Astrocyte (in vitro differentiated cells and primary cell): ENCODE results near the gene NFATC1. TPM values are rescaled to one million over a fixed set of nuclear protein-coding genes. Genes with fewer than 3 reads are reported as not detected.

Experiments used
- DNase-seq: peaks from one replicate; pipeline ENCODE4 v3.0.0-alpha.2; 2010; ENCODE audit warnings: low read depth
- FAIRE-seq: peaks from 2 replicates; lab custom pipeline; 2011; peaks lifted over from hg19 to GRCh38; lab: Jason Lieb, UNC
- H2AFZ ChIP-seq: 2 replicates; pipeline ENCODE4 v1.6.0; 2012; ENCODE audit warnings: low read depth, low read length, inconsistent platforms
- H3K27ac ChIP-seq: 2 replicates; pipeline ENCODE4 v1.5.1; 2011; ENCODE audit warnings: low read depth, low read length, inconsistent platforms
- H3K27me3 ChIP-seq: 2 replicates; pipeline ENCODE4 v1.6.0; 2011; ENCODE audit warnings: low read length, inconsistent platforms; ENCODE audit not compliant: insufficient read depth
- H3K36me3 ChIP-seq: 2 replicates; pipeline ENCODE4 v1.5.1; 2011; ENCODE audit warnings: low read length, inconsistent platforms; ENCODE audit not compliant: insufficient read depth
- H3K4me1 ChIP-seq: 2 replicates; pipeline ENCODE4 v1.5.1; 2011; ENCODE audit warnings: low read length, inconsistent platforms; ENCODE audit not compliant: insufficient read depth
- H3K4me2 ChIP-seq: 2 replicates; pipeline ENCODE4 v1.6.0; 2012; ENCODE audit warnings: low read length, inconsistent platforms
- H3K4me3 ChIP-seq: 2 replicates; pipeline ENCODE4 v1.5.1; 2011; ENCODE audit warnings: low read depth, mild to moderate bottlenecking, low read length, inconsistent platforms; ENCODE audit not compliant: insufficient read depth
- H3K79me2 ChIP-seq: 2 replicates; pipeline ENCODE4 v1.6.0; 2012; ENCODE audit warnings: mild to moderate bottlenecking, low read length, inconsistent platforms; ENCODE audit not compliant: insufficient read depth
- H3K9ac ChIP-seq: 2 replicates; pipeline ENCODE4 v1.6.0; 2012; ENCODE audit warnings: mild to moderate bottlenecking, low read length, inconsistent platforms
- H3K9me3 ChIP-seq: 2 replicates; pipeline ENCODE4 v1.5.1; 2012; ENCODE audit warnings: low read depth, mild to moderate bottlenecking, low read length, inconsistent platforms; ENCODE audit not compliant: insufficient read depth
- H4K20me1 ChIP-seq: 2 replicates; pipeline ENCODE4 v1.6.0; 2012; ENCODE audit warnings: low read length, inconsistent platforms; ENCODE audit not compliant: insufficient read depth
- H3K27ac Mint-ChIP-seq: one replicate; pipeline ENCODE4 v1.8.0; 2021; ENCODE audit warnings: mild to moderate bottlenecking, mixed read lengths; ENCODE audit not compliant: unreplicated experiment
- H3K27me3 Mint-ChIP-seq: one replicate; pipeline ENCODE4 v1.8.0; 2021; ENCODE audit warnings: low read depth, mixed read lengths; ENCODE audit not compliant: unreplicated experiment
- H3K36me3 Mint-ChIP-seq: one replicate; pipeline ENCODE4 v1.8.0; 2021; ENCODE audit warnings: low read depth, mixed read lengths; ENCODE audit not compliant: unreplicated experiment
- H3K4me1 Mint-ChIP-seq: one replicate; pipeline ENCODE4 v1.8.0; 2021; ENCODE audit warnings: low read depth, mixed read lengths; ENCODE audit not compliant: unreplicated experiment
- H3K4me3 Mint-ChIP-seq: one replicate; pipeline ENCODE4 v1.8.0; 2021; ENCODE audit warnings: mild to moderate bottlenecking, moderate library complexity, mixed read lengths; ENCODE audit not compliant: unreplicated experiment
- H3K9me3 Mint-ChIP-seq: one replicate; pipeline ENCODE4 v1.8.0; 2021; ENCODE audit warnings: mild to moderate bottlenecking, mixed read lengths; ENCODE audit not compliant: unreplicated experiment
- EZH2 ChIP-seq: IDR thresholded peaks from 2 replicates; pipeline ENCODE4 v1.6.1; 2012; ENCODE audit warnings: mild to moderate bottlenecking, low read length, inconsistent platforms; ENCODE audit not compliant: insufficient read depth
- total RNA-seq: library from RNA; stranded (reverse); gene quantifications from 2 replicates; pipeline ENCODE4 v1.2.1, GENCODE V29; 2021
- TF ChIP-seq, protein P1 (sequence below): IDR thresholded peaks from 2 replicates; pipeline ENCODE4 v1.5.1; 2011; ENCODE audit warnings: low read depth, mild to moderate bottlenecking, inconsistent platforms, low read length, moderate library complexity; ENCODE audit not compliant: insufficient read depth

NFATC1 gene
- total RNA-seq, 1 donor from 2014 or later = 11.0 TPM

DNA sequence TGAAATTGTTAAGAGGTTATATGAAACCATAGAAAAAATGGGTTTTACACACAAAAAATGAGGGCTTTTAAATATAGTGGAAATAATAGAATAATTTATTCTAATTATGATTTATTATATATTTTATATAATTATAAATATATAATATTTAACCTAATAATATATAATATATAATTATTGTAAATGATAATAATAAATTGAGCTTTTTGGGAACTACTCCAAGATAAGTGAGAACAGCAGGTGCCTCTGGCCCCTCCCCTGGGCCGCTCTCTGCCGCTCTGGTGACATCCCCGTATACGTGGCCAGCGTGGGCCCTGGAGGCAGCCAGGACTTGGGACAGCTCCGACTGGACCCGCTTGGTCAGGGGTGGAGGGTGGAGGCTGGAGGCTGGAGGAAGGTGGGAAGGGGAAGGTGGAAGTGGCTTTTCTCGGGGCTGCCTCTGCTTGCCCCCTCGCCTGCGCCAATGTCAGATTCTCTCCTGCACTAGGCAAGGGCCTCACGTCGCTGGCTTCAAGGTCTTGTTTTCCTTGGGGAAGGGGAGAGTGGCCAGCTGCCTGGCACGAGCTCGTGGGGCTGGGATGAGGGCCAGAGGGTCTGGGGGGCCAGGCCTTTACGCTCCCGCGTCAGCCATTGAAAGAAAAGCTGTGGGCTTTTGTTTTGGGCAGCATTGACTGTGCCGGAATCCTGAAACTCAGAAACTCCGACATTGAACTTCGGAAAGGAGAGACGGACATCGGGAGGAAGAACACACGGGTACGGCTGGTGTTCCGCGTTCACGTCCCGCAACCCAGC, 54.8 kb downstream of the NFATC1 start:
- no peak for FAIRE-seq

DNA sequence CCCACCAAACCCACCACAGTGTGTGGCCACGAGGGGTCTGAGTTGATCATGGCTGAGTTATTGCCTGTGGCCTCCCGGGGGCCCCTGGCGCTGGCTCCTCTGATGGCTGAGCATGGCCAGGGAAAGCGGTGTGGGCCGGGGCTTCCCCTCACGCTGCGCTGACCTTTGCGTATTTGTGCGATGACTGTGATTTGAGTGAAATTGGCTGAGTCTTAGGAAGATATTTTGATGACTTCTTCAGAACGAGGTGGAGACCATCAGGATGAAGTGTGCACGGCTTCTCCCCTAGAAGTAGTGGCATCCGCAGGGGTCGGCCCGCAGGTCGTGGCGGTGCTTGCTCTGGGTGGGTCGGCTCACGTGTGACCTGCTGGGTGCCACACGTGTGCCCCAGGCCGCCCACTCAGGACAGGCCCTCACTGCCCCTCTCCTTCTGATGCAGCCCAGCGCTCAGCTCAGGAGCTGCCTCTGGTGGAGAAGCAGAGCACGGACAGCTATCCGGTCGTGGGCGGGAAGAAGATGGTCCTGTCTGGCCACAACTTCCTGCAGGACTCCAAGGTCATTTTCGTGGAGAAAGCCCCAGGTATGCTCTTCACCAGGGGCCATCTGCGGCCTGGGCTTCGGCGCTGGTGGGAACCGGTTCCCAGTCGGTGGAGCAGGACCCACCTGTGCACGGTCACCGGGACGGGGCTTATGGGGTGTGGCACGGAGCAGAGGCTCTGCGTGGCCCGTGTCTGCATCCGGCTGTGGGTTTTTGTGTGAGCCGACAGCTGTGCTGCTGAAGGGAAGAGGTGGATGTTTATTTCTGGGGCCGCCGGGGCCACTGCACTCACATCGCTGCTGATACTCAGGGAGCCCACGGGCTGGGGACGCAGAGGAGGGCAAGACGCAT, 55.8 kb downstream of the NFATC1 start:
- Mint-ChIP-seq H3K4me1 (peaks cover under 1% of the 10 kb centered on the region), H3K9me3 (no peaks in the 10 kb centered on the region), H3K4me3 (no peak overlapping the region), H3K27me3 (peaks cover 3% of the 10 kb centered on the region), H3K36me3 (peaks cover 4% of the 10 kb centered on the region), H3K27ac (no peak overlapping the region)
- H3K9ac ChIP-seq = no peak overlapping the region
- no peaks in the 10 kb centered on the region for H3K9me3 ChIP-seq
- H4K20me1 ChIP-seq = no peaks in the 10 kb centered on the region
- TF ChIP-seq EZH2 = no peak
- TF ChIP-seq, protein P1, sequence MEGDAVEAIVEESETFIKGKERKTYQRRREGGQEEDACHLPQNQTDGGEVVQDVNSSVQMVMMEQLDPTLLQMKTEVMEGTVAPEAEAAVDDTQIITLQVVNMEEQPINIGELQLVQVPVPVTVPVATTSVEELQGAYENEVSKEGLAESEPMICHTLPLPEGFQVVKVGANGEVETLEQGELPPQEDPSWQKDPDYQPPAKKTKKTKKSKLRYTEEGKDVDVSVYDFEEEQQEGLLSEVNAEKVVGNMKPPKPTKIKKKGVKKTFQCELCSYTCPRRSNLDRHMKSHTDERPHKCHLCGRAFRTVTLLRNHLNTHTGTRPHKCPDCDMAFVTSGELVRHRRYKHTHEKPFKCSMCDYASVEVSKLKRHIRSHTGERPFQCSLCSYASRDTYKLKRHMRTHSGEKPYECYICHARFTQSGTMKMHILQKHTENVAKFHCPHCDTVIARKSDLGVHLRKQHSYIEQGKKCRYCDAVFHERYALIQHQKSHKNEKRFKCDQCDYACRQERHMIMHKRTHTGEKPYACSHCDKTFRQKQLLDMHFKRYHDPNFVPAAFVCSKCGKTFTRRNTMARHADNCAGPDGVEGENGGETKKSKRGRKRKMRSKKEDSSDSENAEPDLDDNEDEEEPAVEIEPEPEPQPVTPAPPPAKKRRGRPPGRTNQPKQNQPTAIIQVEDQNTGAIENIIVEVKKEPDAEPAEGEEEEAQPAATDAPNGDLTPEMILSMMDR = no peak
- no peaks in the 10 kb centered on the region for H3K79me2 ChIP-seq
- no peak for FAIRE-seq
- DNase-seq = no peak
- H3K36me3 ChIP-seq = no peaks in the 10 kb centered on the region
- H2AFZ ChIP-seq = no peak overlapping the region
- no peaks in the 10 kb centered on the region for H3K27me3 ChIP-seq
- H3K4me3 ChIP-seq = no peak overlapping the region
- H3K4me1 ChIP-seq = peaks cover 7% of the 10 kb centered on the region
- H3K4me2 ChIP-seq = no peak overlapping the region
- H3K27ac ChIP-seq = no peak overlapping the region

More for the DNA sequence above, 54.8 kb downstream of the NFATC1 start:
- Histone ChIP-seq H3K4me1 (peaks cover 7% of the 10 kb centered on the region), H3K9me3 (no peaks in the 10 kb centered on the region), H3K27me3 (no peaks in the 10 kb centered on the region), H3K79me2 (no peaks in the 10 kb centered on the region), H2AFZ (no peak overlapping the region), H3K27ac (no peak overlapping the region), H3K4me2 (no peak overlapping the region), H3K36me3 (no peaks in the 10 kb centered on the region), H3K9ac (no peak overlapping the region), H4K20me1 (no peaks in the 10 kb centered on the region), H3K4me3 (no peak overlapping the region)
- Mint-ChIP-seq H3K36me3 (peaks cover 6% of the 10 kb centered on the region), H3K4me1 (peaks cover 8% of the 10 kb centered on the region), H3K27me3 (peaks cover 3% of the 10 kb centered on the region), H3K9me3 (no peaks in the 10 kb centered on the region), H3K4me3 (no peak overlapping the region), H3K27ac (no peak overlapping the region)
- TF ChIP-seq, protein P1 = no peak
- no peak for DNase-seq
